Uterus (tissue), 2 donors: Measurements from ENCODE around the gene INTS15.

ENCODE experiments used
- CTCF ChIP-seq, 4 experiments: fragments of 200-600 bp in 2 of 4; fragments of 450-650 bp in 2 of 4; sonication (generic) in 2 of 4; IDR thresholded peaks; one replicate each; pipeline ENCODE4 v1.5.1; 2016 to 2019; ENCODE audit warnings: antibody characterized with exemption in 4 of 4, mild to moderate bottlenecking in 2 of 4, moderate library complexity in 1 of 4
- POLR2A ChIP-seq, 2 donors: fragments of 450-650 bp; IDR thresholded peaks; one replicate each; pipeline ENCODE4 v1.6.1; 2016; ENCODE audit warnings: antibody characterized with exemption in 2 of 2, mild to moderate bottlenecking in 1 of 2, moderate library complexity in 1 of 2

GRCh38 chr7:6656413-6656812 lies 66.6 kb downstream of the INTS15 start:
- TF ChIP-seq POLR2A (IDR thresholded peaks at IDR 0.05) (no peak), CTCF (IDR thresholded peaks at IDR 0.05) (no peak)
